K562 (cell line): ENCODE measurements around the gene ADORA2B.

Source experiments
- ADNP ChIP-seq: fragments of 200-800 bp; sonication (Bioruptor generic); IDR thresholded peaks from 2 replicates; pipeline ENCODE4 v1.6.1; 2016; ENCODE audit warnings: missing genetic modification characterization, missing compliant biosample characterization
- CREB1 ChIP-seq, 2 experiments: sonication (generic) in 1 of 2; formaldehyde crosslinking in 1 of 2; IDR thresholded peaks; 2 replicates each; pipeline versions ENCODE4 v1.6.1 to v1.8.0; 2012 to 2022; ENCODE audit warnings: inconsistent platforms in 1 of 2, mild to moderate bottlenecking in 1 of 2, missing genetic modification reagents in 1 of 2, moderate library complexity in 1 of 2
- DACH1 ChIP-seq: fragments of 450-650 bp; IDR thresholded peaks from 2 replicates; pipeline ENCODE4 v1.6.1; 2018; ENCODE audit not compliant: partially characterized antibody
- SMARCC2 ChIP-seq: fragments of 450-650 bp; IDR thresholded peaks from 2 replicates; pipeline ENCODE4 v1.6.1; 2017; ENCODE audit warnings: antibody characterized with exemption, moderate library complexity, mild to moderate bottlenecking, low read depth
- SRF ChIP-seq, 2 experiments: fragments of 250-450, 450-650 bp in 1 of 2; sonication (Bioruptor Pico) in 1 of 2; sonication (generic) in 1 of 2; formaldehyde crosslinking; IDR thresholded peaks; 2 replicates each; pipeline versions ENCODE4 v1.5.0 to v1.5.1; 2020 to 2022; ENCODE audit warnings: mild to moderate bottlenecking in 1 of 2, missing genetic modification reagents in 1 of 2
- ZNF444 ChIP-seq: fragments of 250-450 bp; sonication (Bioruptor Pico); IDR thresholded peaks from 2 replicates; pipeline ENCODE4 v1.4.0; 2020; ENCODE audit warnings: mild to moderate bottlenecking, moderate library complexity
- TF ChIP-seq, protein P1 (sequence below): sonication (generic); formaldehyde crosslinking; IDR thresholded peaks from 2 replicates; pipeline ENCODE4 v1.4.0; 2020; ENCODE audit warnings: mild to moderate bottlenecking, missing genetic modification reagents

- TF ChIP-seq, protein P1, sequence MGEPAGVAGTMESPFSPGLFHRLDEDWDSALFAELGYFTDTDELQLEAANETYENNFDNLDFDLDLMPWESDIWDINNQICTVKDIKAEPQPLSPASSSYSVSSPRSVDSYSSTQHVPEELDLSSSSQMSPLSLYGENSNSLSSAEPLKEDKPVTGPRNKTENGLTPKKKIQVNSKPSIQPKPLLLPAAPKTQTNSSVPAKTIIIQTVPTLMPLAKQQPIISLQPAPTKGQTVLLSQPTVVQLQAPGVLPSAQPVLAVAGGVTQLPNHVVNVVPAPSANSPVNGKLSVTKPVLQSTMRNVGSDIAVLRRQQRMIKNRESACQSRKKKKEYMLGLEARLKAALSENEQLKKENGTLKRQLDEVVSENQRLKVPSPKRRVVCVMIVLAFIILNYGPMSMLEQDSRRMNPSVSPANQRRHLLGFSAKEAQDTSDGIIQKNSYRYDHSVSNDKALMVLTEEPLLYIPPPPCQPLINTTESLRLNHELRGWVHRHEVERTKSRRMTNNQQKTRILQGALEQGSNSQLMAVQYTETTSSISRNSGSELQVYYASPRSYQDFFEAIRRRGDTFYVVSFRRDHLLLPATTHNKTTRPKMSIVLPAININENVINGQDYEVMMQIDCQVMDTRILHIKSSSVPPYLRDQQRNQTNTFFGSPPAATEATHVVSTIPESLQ (CRISPR knock-in tag), result peak; percentile 72; the same call in 1 of the 2 replicates
- no peak for TF ChIP-seq ADNP (tag)
- no peak for TF ChIP-seq ZNF444 (CRISPR knock-in tag)
- TF ChIP-seq SRF (CRISPR knock-in tag; IDR thresholded peaks at IDR 0.05), result no peak
- no peak for TF ChIP-seq SMARCC2
- TF ChIP-seq CREB1 (IDR thresholded peaks at IDR 0.05), result no peak; the same call in 1 of the 2 replicates
- 0 out of 2 replicates have a peak, but pooled peaks have one; percentile 39 for TF ChIP-seq CREB1 (CRISPR knock-in tag; IDR thresholded peaks at IDR 0.05)
- no peak for TF ChIP-seq DACH1
Measured at GRCh38 chr17:15944759-15945526, at the start of gene ADORA2B.
